HEK293 (cell line): ENCODE data around the gene IMMP1L.

Source experiments
- CTCF ChIA-PET: fragments of 350-600 bp; formaldehyde crosslinking; extraction: SDS; loops from one replicate; lab custom pipeline; 2021; ENCODE audit warnings: antibody characterized with exemption; lab: Yijun Ruan, JAX
- POLR2A ChIA-PET: fragments of 300-600 bp; formaldehyde crosslinking; extraction: SDS; loops from one replicate; lab custom pipeline; 2020; ENCODE audit warnings: antibody characterized with exemption, inconsistent platforms; lab: Yijun Ruan, JAX
- H3K27ac ChIP-seq: fragments of 200-500 bp; sonication (Bioruptor generic); 2 replicates; pipeline ENCODE4 v1.5.1; 2014; ENCODE audit warnings: low read depth, low read length, control low read depth, inconsistent platforms; ENCODE audit errors: extremely low read depth
- H3K36me3 ChIP-seq, 2 experiments: fragments of 200-500 bp in 1 of 2; sonication (Bioruptor generic) in 1 of 2; 1 replicate in 1 of 2; 2 replicates in 1 of 2; pipeline ENCODE4 v1.5.1; 2014 to 2017; ENCODE audit warnings: inconsistent platforms in 2 of 2, low read length in 2 of 2; ENCODE audit not compliant: control insufficient read depth in 2 of 2, insufficient read depth in 1 of 2
- H3K4me1 ChIP-seq: fragments of 200-500 bp; sonication (Bioruptor generic); 2 replicates; pipeline ENCODE4 v1.5.1; 2014; ENCODE audit warnings: mild to moderate bottlenecking, low read length, inconsistent platforms; ENCODE audit not compliant: control insufficient read depth, insufficient read depth
- H3K4me3 ChIP-seq: 2 replicates; pipeline ENCODE4 v1.5.1; 2011; ENCODE audit warnings: low read depth, mild to moderate bottlenecking, control low read depth, low read length, moderate library complexity
- H3K9me3 ChIP-seq: fragments of 200-500 bp; sonication (Bioruptor generic); 2 replicates; pipeline ENCODE4 v1.5.1; 2014; ENCODE audit warnings: low read depth, low read length, inconsistent platforms; ENCODE audit not compliant: control insufficient read depth, insufficient read depth
- GLIS1 ChIP-seq: fragments of 450-650 bp; formaldehyde crosslinking; IDR thresholded peaks from 2 replicates; pipeline ENCODE4 v1.5.1; 2016; ENCODE audit warnings: missing biosample characterization, missing genetic modification characterization
- MEIS1 ChIP-seq: sonication (generic); formaldehyde crosslinking; IDR thresholded peaks from 2 replicates; pipeline ENCODE4 v1.8.1; 2022; ENCODE audit warnings: missing genetic modification reagents, mild to moderate bottlenecking, borderline replicate concordance
- PRDM10 ChIP-seq: fragments of 450-650 bp; formaldehyde crosslinking; IDR thresholded peaks from 2 replicates; pipeline ENCODE4 v1.5.1; 2016; ENCODE audit warnings: missing biosample characterization, missing genetic modification characterization
- ZBTB8A ChIP-seq: fragments of 450-650 bp; formaldehyde crosslinking; IDR thresholded peaks from 2 replicates; pipeline ENCODE4 v1.5.1; 2016; ENCODE audit warnings: missing biosample characterization, missing genetic modification characterization
- ZNF112 ChIP-seq: fragments of 450-650 bp; formaldehyde crosslinking; IDR thresholded peaks from 2 replicates; pipeline ENCODE4 v1.5.0; 2017; ENCODE audit warnings: missing biosample characterization, missing genetic modification characterization
- ZNF132 ChIP-seq: fragments of 450-650 bp; formaldehyde crosslinking; IDR thresholded peaks from 2 replicates; pipeline ENCODE4 v1.5.1; 2017; ENCODE audit warnings: missing biosample characterization, missing genetic modification characterization, borderline replicate concordance
- ZNF175 ChIP-seq: fragments of 450-650 bp; formaldehyde crosslinking; IDR thresholded peaks from 2 replicates; pipeline ENCODE4 v1.5.1; 2016; ENCODE audit warnings: missing biosample characterization, missing genetic modification characterization
- ZNF24 ChIP-seq: fragments of 450-650 bp; formaldehyde crosslinking; IDR thresholded peaks from 2 replicates; pipeline ENCODE4 v1.5.1; 2016; ENCODE audit warnings: missing biosample characterization, missing genetic modification characterization
- ZNF292 ChIP-seq: fragments of 450-650 bp; formaldehyde crosslinking; IDR thresholded peaks from 2 replicates; pipeline ENCODE4 v1.5.1; 2016; ENCODE audit warnings: low read depth, missing biosample characterization, missing genetic modification characterization, borderline replicate concordance
- ZNF433 ChIP-seq: fragments of 450-650 bp; formaldehyde crosslinking; IDR thresholded peaks from 2 replicates; pipeline ENCODE4 v1.5.1; 2016; ENCODE audit warnings: missing biosample characterization, missing genetic modification characterization, low read depth
- ZNF449 ChIP-seq: fragments of 450-650 bp; formaldehyde crosslinking; IDR thresholded peaks from 2 replicates; pipeline ENCODE4 v1.5.1; 2017; ENCODE audit warnings: missing biosample characterization, mild to moderate bottlenecking, missing genetic modification characterization, moderate library complexity
- ZNF645 ChIP-seq: fragments of 450-650 bp; formaldehyde crosslinking; IDR thresholded peaks from 2 replicates; pipeline ENCODE4; 2016; ENCODE audit warnings: missing biosample characterization, missing genetic modification characterization
- ZNF670 ChIP-seq: fragments of 450-650 bp; formaldehyde crosslinking; IDR thresholded peaks from 2 replicates; pipeline ENCODE4 v1.5.1; 2016; ENCODE audit warnings: missing biosample characterization, missing genetic modification characterization, low read depth
- ZNF747 ChIP-seq: fragments of 450-650 bp; formaldehyde crosslinking; IDR thresholded peaks from 2 replicates; pipeline ENCODE4 v1.5.1; 2016; ENCODE audit warnings: missing biosample characterization, missing genetic modification characterization
- ZSCAN23 ChIP-seq: fragments of 450-650 bp; formaldehyde crosslinking; IDR thresholded peaks from 2 replicates; pipeline ENCODE4 v1.5.1; 2016; ENCODE audit warnings: missing biosample characterization, missing genetic modification characterization
- TF ChIP-seq, protein P1 (sequence below): fragments of 450-650 bp; formaldehyde crosslinking; IDR thresholded peaks from 2 replicates; pipeline ENCODE4 v1.5.1; 2016; ENCODE audit warnings: missing biosample characterization, missing genetic modification characterization
- TF ChIP-seq, protein P2 (sequence below): fragments of 450-650 bp; formaldehyde crosslinking; IDR thresholded peaks from 2 replicates; pipeline ENCODE4 v1.5.1; 2016; ENCODE audit warnings: missing biosample characterization, missing genetic modification characterization

IMMP1L gene

DNA sequence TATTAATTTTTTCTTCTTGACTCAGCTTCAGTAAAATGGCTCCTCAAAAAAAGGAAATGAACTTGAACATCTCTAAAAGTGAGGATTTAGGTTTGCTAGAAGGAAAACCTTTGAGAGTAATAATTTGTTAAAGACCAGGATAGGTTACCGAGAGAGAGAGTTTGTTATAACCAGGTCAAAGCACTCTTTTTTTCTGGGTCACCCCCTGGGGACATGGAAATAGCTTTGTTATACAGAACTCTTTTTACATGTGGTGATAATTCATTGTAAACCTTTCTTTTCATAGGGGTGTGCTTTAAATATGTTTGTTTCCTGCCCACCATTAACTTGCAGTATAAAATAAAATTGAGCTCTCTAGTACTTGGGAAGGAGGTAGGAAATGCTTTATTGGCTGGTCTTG lies 92.1 kb downstream of the IMMP1L start:
- POLR2A ChIA-PET: interaction anchor here (0.6 kb wide), 1 partner anchor 63 kb away, joined by 3 read pairs; no protein-coding TSS in a partner anchor
- no peaks in the 10 kb centered on the region for H3K36me3 ChIP-seq
- no peak for TF ChIP-seq ZSCAN23 (tag by site-specific recombination)
- TF ChIP-seq ZBTB8A (tag by site-specific recombination): no peak
- no peak for TF ChIP-seq ZNF132 (tag by site-specific recombination)
- no peak for TF ChIP-seq ZNF645 (tag by site-specific recombination)
- no peak for TF ChIP-seq ZNF292 (tag by site-specific recombination)
- no peak overlapping the region for H3K27ac ChIP-seq
- H3K4me3 ChIP-seq: no peak overlapping the region
- H3K9me3 ChIP-seq: no peaks in the 10 kb centered on the region
- peaks cover 3% of the 10 kb centered on the region; the same call in 1 of the 2 replicates for H3K4me1 ChIP-seq
- CTCF ChIA-PET: interaction anchor here (0.8 to 1.2 kb wide), 3 partner anchors 20 to 541 kb away, joined by 3 read pairs; no protein-coding TSS in a partner anchor

GRCh38 chr11:31415435-31415834 lies 94.0 kb downstream of the IMMP1L start:
- H3K27ac ChIP-seq: no peak overlapping the region
- H3K9me3 ChIP-seq: no peaks in the 10 kb centered on the region
- H3K36me3 ChIP-seq: no peaks in the 10 kb centered on the region
- POLR2A ChIA-PET: no interaction called here
- TF ChIP-seq ZNF433 (tag by site-specific recombination): no peak
- TF ChIP-seq, protein P1, sequence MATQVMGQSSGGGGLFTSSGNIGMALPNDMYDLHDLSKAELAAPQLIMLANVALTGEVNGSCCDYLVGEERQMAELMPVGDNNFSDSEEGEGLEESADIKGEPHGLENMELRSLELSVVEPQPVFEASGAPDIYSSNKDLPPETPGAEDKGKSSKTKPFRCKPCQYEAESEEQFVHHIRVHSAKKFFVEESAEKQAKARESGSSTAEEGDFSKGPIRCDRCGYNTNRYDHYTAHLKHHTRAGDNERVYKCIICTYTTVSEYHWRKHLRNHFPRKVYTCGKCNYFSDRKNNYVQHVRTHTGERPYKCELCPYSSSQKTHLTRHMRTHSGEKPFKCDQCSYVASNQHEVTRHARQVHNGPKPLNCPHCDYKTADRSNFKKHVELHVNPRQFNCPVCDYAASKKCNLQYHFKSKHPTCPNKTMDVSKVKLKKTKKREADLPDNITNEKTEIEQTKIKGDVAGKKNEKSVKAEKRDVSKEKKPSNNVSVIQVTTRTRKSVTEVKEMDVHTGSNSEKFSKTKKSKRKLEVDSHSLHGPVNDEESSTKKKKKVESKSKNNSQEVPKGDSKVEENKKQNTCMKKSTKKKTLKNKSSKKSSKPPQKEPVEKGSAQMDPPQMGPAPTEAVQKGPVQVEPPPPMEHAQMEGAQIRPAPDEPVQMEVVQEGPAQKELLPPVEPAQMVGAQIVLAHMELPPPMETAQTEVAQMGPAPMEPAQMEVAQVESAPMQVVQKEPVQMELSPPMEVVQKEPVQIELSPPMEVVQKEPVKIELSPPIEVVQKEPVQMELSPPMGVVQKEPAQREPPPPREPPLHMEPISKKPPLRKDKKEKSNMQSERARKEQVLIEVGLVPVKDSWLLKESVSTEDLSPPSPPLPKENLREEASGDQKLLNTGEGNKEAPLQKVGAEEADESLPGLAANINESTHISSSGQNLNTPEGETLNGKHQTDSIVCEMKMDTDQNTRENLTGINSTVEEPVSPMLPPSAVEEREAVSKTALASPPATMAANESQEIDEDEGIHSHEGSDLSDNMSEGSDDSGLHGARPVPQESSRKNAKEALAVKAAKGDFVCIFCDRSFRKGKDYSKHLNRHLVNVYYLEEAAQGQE (tag by site-specific recombination): 0 out of 2 replicates have a peak, but pooled peaks have one; percentile 32
- CTCF ChIA-PET: interaction anchor here (1.2 kb wide), 1 partner anchor 591 kb away, joined by 5 read pairs; no protein-coding TSS in a partner anchor
- H3K4me3 ChIP-seq: no peak overlapping the region
- peaks cover 3% of the 10 kb centered on the region; the same call in 1 of the 2 replicates for H3K4me1 ChIP-seq

DNA sequence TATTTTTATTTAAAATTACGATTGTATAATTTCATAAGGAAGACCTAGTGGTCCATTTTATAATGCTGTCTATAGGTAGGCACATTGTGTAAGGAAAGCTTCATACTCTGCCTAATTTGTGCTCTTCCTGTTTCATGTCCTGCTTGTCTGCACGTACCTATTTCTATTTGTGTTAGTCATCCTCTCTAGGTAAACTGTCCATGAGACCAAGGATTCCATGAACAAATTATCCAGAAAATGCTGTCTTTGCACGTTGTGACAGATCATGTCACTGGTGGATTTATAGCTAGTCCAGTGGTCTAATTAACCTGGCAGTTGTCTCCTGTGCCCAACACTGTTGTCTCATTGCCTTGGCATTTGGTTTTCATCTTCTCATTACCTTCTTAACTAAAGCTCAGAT lies 95.1 kb downstream of the IMMP1L start:
- CTCF ChIA-PET: interaction anchor here (1.2 to 1.4 kb wide), 3 partner anchors 16 to 593 kb away, joined by 3 to 5 read pairs (median 3); no protein-coding TSS in a partner anchor
- no peaks in the 10 kb centered on the region for H3K9me3 ChIP-seq
- TF ChIP-seq ZNF747 (tag by site-specific recombination) (no peak), ZNF433 (tag by site-specific recombination) (no peak), ZNF175 (tag by site-specific recombination) (no peak), ZNF112 (no peak), ZNF670 (tag by site-specific recombination) (no peak), GLIS1 (no peak), ZNF24 (no peak), MEIS1 (CRISPR knock-in tag) (no peak), ZNF449 (tag by site-specific recombination) (no peak), ZNF132 (tag by site-specific recombination) (no peak), PRDM10 (no peak)
- TF ChIP-seq, protein P2, sequence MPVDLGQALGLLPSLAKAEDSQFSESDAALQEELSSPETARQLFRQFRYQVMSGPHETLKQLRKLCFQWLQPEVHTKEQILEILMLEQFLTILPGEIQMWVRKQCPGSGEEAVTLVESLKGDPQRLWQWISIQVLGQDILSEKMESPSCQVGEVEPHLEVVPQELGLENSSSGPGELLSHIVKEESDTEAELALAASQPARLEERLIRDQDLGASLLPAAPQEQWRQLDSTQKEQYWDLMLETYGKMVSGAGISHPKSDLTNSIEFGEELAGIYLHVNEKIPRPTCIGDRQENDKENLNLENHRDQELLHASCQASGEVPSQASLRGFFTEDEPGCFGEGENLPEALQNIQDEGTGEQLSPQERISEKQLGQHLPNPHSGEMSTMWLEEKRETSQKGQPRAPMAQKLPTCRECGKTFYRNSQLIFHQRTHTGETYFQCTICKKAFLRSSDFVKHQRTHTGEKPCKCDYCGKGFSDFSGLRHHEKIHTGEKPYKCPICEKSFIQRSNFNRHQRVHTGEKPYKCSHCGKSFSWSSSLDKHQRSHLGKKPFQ (tag by site-specific recombination): no peak
- TF ChIP-seq, all 188 proteins: peak for 0
- Histone ChIP-seq H3K4me1 (no peaks in the 10 kb centered on the region; the same call in 1 of the 2 replicates), H3K4me3 (no peak overlapping the region), H3K27ac (no peak overlapping the region), H3K36me3 (no peaks in the 10 kb centered on the region)
- POLR2A ChIA-PET: no interaction called here
